Measurements from ENCODE around the gene AIRE.

AIRE gene

GRCh38 chr21:44305691-44306090, 20.0 kb downstream of the AIRE start:
- DNase-seq: no peak

DNA sequence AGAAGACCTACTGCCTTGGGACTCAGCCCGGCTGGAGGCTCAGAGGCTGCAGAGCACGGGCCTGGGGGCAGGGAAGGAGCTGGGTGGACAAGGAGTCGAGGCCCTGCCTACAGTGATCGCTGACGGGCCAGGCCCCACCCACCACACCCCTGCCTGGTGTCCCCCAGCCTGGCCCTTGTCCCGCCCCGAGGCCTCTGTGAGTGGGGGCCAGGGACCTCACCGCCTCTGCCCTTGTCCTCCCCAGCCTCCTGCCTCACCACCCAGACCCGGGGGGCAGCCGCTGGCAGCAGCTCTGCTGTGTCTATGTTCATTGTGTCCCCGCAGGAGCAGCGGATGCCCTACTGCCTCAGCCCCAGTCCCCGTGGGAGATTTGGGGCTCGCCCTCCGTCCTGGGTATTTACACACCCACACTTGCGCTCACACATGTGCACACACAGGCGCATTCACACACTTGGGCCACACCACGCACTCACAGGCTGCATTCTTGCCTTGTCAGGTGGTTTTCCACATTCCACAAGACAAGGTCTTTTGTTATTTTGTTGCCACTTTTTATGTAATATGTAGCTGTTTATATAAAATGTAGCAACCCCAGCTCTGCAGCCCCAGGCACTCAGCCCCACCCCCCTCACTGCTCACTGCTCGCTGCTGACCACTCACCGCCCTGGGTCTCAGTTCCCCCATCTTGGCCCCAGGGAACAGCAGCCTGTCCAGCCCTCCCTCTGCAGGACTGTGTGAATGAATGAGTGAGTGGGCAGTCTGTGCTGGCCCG, 21.4 kb downstream of the AIRE start:
- no peak for DNase-seq

GRCh38 chr21:44310628-44311507, 25.2 kb downstream of the AIRE start:
- no peak for DNase-seq

- DNase-seq: no peak
Observed at GRCh38 chr21:44312089-44312488, 26.4 kb downstream of the AIRE start.

GRCh38 chr21:44312716-44313115, 27.0 kb downstream of the AIRE start:
- no peak for DNase-seq

GRCh38 chr21:44313451-44313850, 27.8 kb downstream of the AIRE start:
- DNase-seq: no peak

- DNase-seq: no peak
Observed at GRCh38 chr21:44314128-44314527, 28.5 kb downstream of the AIRE start.

GRCh38 chr21:44314561-44314960, 28.9 kb downstream of the AIRE start:
- no peak for DNase-seq

- DNase-seq: no peak
Observed at GRCh38 chr21:44315691-44316203, 30.1 kb downstream of the AIRE start.

- DNase-seq: no peak
Observed at GRCh38 chr21:44316277-44316900, 30.7 kb downstream of the AIRE start.

- DNase-seq: no peak
Observed at GRCh38 chr21:44317241-44317782, 31.6 kb downstream of the AIRE start.

DNA sequence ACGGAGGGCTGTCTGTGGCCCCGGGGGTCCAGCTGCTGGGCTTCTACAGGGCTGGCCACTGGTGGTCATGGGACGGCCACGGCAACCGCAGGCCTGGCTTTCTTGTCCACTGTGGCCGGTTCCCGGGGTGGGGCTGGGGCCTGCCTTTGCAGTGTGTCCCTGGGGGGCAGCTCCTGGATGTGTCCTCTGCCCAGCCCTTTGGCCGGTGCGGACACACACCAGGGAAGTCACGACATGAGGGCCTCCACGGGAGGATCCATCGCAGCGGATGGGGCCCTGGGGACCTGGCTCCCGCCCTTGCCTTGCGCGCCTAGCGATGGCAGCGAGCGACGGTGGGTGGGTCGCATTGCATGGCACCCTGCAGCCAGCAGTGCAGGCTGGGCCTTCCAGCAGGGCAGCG, 32.2 kb downstream of the AIRE start:
- no peak for DNase-seq

GRCh38 chr21:44318489-44319285, 33.0 kb downstream of the AIRE start:
- DNase-seq: no peak

DNA sequence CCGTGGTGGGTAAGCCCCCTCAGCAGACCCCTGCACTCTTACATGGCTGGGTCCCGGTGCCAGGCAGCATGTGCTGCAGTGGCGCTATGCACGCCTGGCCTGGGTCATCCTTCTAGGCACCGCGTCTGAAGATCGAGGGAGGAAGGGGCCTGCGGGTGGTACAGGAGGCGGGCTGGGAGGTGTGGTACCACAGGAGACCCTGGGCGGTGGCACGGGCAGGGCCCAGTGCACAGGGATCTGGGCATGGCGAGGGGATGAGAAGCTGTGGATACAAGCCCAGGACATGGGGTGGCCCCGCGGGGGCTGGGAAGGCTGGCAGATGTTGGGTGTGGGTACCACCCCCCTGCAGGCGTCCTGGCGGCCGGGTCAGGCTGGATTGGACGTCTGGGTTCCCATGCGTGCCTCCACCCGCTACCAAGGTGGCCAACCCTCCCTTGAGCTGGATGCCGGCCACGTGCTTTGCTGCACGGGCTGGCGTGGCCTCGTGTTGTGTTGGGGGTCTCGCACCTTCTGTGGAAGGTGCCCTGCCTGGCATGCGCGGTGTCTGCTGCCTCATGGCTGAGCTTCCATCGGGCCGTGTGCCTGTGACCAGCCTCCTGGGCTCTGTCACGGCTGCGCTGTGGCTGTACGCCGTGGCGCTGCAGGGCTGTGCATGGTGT, 33.9 kb downstream of the AIRE start:
- DNase-seq: no peak

DNA sequence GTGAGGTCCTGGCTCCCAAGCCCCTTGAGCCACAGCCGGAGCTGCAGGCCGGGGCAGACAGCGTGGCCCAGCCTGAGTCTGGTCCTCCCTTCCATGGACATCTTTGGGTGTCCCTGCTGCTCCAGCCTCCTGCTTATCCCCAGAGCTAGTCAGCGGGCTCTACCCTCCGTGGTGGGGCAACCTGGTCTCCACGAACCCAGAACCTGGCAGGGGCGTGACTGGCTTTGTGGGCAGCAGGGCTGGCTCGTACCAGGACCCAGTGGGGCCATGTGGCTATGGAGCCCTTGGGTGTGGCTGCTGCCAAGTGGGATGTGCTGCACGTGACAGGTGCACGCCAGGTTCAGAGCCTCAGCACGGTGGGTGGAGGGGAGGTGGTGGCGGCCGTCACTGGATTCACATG, 35.2 kb downstream of the AIRE start:
- no peak for DNase-seq

DNA sequence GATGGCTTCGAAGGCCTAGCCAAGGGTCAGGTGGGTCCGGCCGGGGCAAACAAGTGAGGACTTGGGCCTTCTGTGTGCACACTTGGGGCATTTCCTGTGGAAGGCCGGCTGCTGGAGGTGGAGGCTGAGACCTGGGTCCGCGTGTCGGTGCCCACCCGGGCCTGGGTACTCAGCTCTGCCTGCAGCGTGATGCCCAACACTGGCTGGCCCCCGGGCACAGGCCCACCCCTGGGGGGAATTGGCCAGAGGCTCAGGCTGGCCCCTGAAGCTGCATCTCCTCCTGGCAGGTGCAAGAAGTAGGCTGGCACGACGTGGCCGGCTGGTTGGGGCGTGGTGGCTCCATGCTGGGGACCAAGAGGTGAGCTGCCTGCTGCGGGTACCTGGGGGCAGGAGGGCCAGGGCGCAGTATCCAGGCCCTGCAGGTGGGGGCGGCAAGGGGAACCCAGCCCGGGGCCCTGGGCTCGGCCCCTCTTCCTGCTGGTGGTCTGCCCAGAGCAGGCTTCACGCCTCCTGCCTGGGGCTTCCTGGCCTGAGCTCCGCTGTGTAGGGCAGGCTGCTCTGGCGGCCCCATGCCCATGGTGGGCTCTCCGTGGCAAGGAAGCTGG, 36.3 kb downstream of the AIRE start:
- DNase-seq: no peak

GRCh38 chr21:44322621-44323325, 37.1 kb downstream of the AIRE start:
- DNase-seq: no peak

DNA sequence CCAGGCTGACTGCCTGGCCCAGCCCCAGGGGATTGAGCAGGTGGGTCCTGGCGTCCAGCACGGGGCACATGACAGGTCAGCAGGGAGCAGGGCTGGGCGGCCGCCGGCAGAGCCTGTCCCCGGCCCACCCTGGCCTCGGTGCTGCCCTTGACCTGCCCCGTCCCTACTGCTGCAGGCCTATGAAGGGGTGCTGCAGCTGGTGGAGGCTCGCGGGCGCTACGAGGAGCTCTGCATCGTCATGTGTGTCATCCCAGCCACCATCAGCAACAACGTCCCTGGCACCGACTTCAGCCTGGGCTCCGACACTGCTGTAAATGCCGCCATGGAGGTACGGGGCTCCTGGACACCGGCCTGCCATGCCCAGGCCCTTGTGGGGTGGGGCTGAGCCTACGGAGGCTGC, 37.9 kb downstream of the AIRE start:
- no peak for DNase-seq

- DNase-seq: no peak
Observed at GRCh38 chr21:44324106-44324853, 38.6 kb downstream of the AIRE start.

DNA sequence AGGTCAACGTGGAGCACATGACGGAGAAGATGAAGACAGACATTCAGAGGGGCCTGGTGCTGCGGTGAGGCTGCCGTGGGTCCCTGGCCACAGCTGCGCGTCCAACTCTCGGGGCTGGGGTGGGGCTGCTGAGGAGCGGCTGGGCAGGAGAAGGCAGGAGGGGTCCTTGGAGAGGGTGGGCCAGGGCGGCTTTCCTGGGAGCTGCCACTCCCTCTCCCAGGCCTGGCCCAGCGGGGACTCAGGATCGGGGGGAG, 39.1 kb downstream of the AIRE start:
- no peak for DNase-seq

All from activated T-cell treated with anti-CD3 and anti-CD28 coated beads for 4 hours (primary cell).